Tibial artery (tissue), 4 donors: ENCODE data around the gene ACO2.

Experiments
- DNase-seq, 2 donors: peaks; one replicate each; pipeline ENCODE4 v3.0.0-alpha.2; 2019
- H3K27ac ChIP-seq, 2 donors: fragments of 200-600 bp; sonication (generic) in 1 of 2; 1 replicate in 1 of 2; 2 replicates in 1 of 2; pipeline ENCODE4 v1.5.1; 2018 to 2019; ENCODE audit warnings: mild to moderate bottlenecking in 1 of 2
- H3K27me3 ChIP-seq, 2 donors: fragments of 200-600 bp; sonication (generic) in 1 of 2; one replicate each; pipeline versions ENCODE4 v1.5.1 to v1.6.0; 2016 to 2019
- H3K36me3 ChIP-seq, 3 donors: fragments of 200-600 bp; sonication (generic) in 2 of 3; one replicate each; pipeline ENCODE4 v1.5.1; 2016 to 2019; ENCODE audit warnings: mild to moderate bottlenecking in 2 of 3
- H3K4me1 ChIP-seq, 4 donors: fragments of 200-600 bp; sonication (generic) in 2 of 4; 1 replicate in 3 of 4; 2 replicates in 1 of 4; pipeline ENCODE4 v1.5.1; 2016 to 2019
- H3K4me3 ChIP-seq, 2 donors: fragments of 200-600 bp; sonication (generic) in 1 of 2; 1 replicate in 1 of 2; 2 replicates in 1 of 2; pipeline ENCODE4 v1.5.1; 2018 to 2019; ENCODE audit warnings: mild to moderate bottlenecking in 2 of 2
- H3K9me3 ChIP-seq, 3 donors: fragments of 200-600 bp; sonication (generic) in 1 of 3; one replicate each; pipeline ENCODE4 v1.5.1; 2016 to 2019
- CTCF ChIP-seq, 2 experiments: fragments of 200-600 bp in 1 of 2; fragments of 450-650 bp in 1 of 2; IDR thresholded peaks; one replicate each; pipeline ENCODE4 v1.5.1; 2017 to 2019; ENCODE audit warnings: antibody characterized with exemption in 2 of 2, mild to moderate bottlenecking in 1 of 2, moderate library complexity in 1 of 2
- intact Hi-C: fragments of 100-400 bp; cut with DNase I; formaldehyde crosslinking; loops from one replicate; pipeline ENCODE4 v1.15.0; 2023; ENCODE audit warnings: low total_unique reads

Gene ACO2

GRCh38 chr22:41478473-41478872, 9.6 kb downstream of the ACO2 start:
- no peak for TF ChIP-seq CTCF (IDR thresholded peaks at IDR 0.05)
- no peak for DNase-seq
- Histone ChIP-seq H3K27me3 (no peaks in the 10 kb centered on the region), H3K27ac (peak overlapping the region; percentile 89), H3K36me3 (peaks cover 0 to 6% (median 0%) of the 10 kb centered on the region in 3 donors), H3K4me3 (no peak overlapping the region), H3K4me1 (peaks cover 0 to 49% (median 47%) of the 10 kb centered on the region in 4 donors), H3K9me3 (no peaks in the 10 kb centered on the region)
- intact Hi-C loops: loop anchor here (5.0 kb wide), 1 partner anchor 34 kb away; no protein-coding TSS in a partner anchor

GRCh38 chr22:41478891-41479521, 10.1 kb downstream of the ACO2 start:
- peak overlapping the region; percentile 89 for H3K27ac ChIP-seq
- peaks cover 0 to 6% (median 0%) of the 10 kb centered on the region in 3 donors for H3K36me3 ChIP-seq
- peaks cover 0 to 54% (median 49%) of the 10 kb centered on the region in 4 donors for H3K4me1 ChIP-seq
- DNase-seq: peak; percentile 30 to 71
- H3K4me3 ChIP-seq: no peak overlapping the region
- no peak for TF ChIP-seq CTCF (IDR thresholded peaks at IDR 0.05)
- H3K27me3 ChIP-seq: no peaks in the 10 kb centered on the region
- H3K9me3 ChIP-seq: no peaks in the 10 kb centered on the region
- intact Hi-C loops: loop anchor here (5.0 kb wide), 1 partner anchor 33 kb away; no protein-coding TSS in a partner anchor

GRCh38 chr22:41479671-41480396, 10.9 kb downstream of the ACO2 start:
- TF ChIP-seq CTCF (IDR thresholded peaks at IDR 0.05): peak in 1 of 2 experiments; percentile 10
- intact Hi-C loops: loop anchor here (5.0 to 10.0 kb wide), 3 partner anchors 32 to 1965 kb away; partner anchors contain the start of gene TOB2
- Histone ChIP-seq H3K27ac (peak overlapping the region; percentile 89), H3K27me3 (no peaks in the 10 kb centered on the region), H3K9me3 (no peaks in the 10 kb centered on the region), H3K4me1 (peaks cover 0 to 63% (median 49%) of the 10 kb centered on the region in 4 donors), H3K36me3 (peaks cover 0 to 6% (median 0%) of the 10 kb centered on the region in 3 donors), H3K4me3 (no peak overlapping the region)
- peak; percentile 28 to 76 for DNase-seq

GRCh38 chr22:41480397-41480735, 11.4 kb downstream of the ACO2 start:
- Histone ChIP-seq H3K4me1 (peaks cover 0 to 68% (median 49%) of the 10 kb centered on the region in 4 donors), H3K27ac (peak overlapping the region; percentile 89), H3K27me3 (no peaks in the 10 kb centered on the region), H3K9me3 (no peaks in the 10 kb centered on the region), H3K4me3 (no peak overlapping the region), H3K36me3 (peaks cover 0 to 6% (median 0%) of the 10 kb centered on the region in 3 donors)
- TF ChIP-seq CTCF (IDR thresholded peaks at IDR 0.05): no peak
- intact Hi-C loops: loop anchor here (5.0 to 10.0 kb wide), 2 partner anchors 33 to 1964 kb away; partner anchors contain the start of gene TOB2
- peak in 1 of 2 donors; percentile 22 for DNase-seq

- no peak for TF ChIP-seq CTCF (IDR thresholded peaks at IDR 0.05)
- H3K4me1 ChIP-seq: peaks cover 0 to 68% (median 49%) of the 10 kb centered on the region in 4 donors
- intact Hi-C loops: loop anchor here (5.0 to 10.0 kb wide), 2 partner anchors 34 to 1964 kb away; partner anchors contain the start of gene TOB2
- H3K27me3 ChIP-seq: no peaks in the 10 kb centered on the region
- no peak overlapping the region for H3K4me3 ChIP-seq
- DNase-seq: peak; percentile 64 to 87
- H3K27ac ChIP-seq: peak overlapping the region; percentile 89
- H3K9me3 ChIP-seq: no peaks in the 10 kb centered on the region
- peaks cover 0 to 6% (median 0%) of the 10 kb centered on the region in 3 donors for H3K36me3 ChIP-seq
These were observed 12.4 kb downstream of the ACO2 start for GRCh38 chr22:41481131-41481830.
